WERI-Rb-1 (cell line): ENCODE data around the gene BRF1.

Experiments
- DNase-seq: peaks from one replicate; pipeline ENCODE4 v3.0.0-alpha.2; 2020
- H3K27ac ChIP-seq: fragments of 250-450 bp; sonication (Bioruptor Pico); 2 replicates; pipeline ENCODE4 v1.5.1; 2020; ENCODE audit warnings: mild to moderate bottlenecking, moderate library complexity
- H3K27me3 ChIP-seq: fragments of 250-450 bp; sonication (Bioruptor Pico); 2 replicates; pipeline ENCODE4 v1.5.1; 2021; ENCODE audit warnings: mild to moderate bottlenecking, low read depth, moderate library complexity; ENCODE audit not compliant: insufficient read depth, severe bottlenecking
- H3K36me3 ChIP-seq: fragments of 250-450 bp; sonication (Bioruptor Pico); 2 replicates; pipeline ENCODE4 v1.5.1; 2020; ENCODE audit warnings: mild to moderate bottlenecking, moderate library complexity
- H3K4me3 ChIP-seq: 2 replicates; pipeline ENCODE4 v1.5.1; 2011; ENCODE audit warnings: low read depth, mild to moderate bottlenecking, control low read depth, low read length
- H3K9me3 ChIP-seq: fragments of 250-450 bp; sonication (Bioruptor Pico); 2 replicates; pipeline ENCODE4 v1.5.1; 2021; ENCODE audit warnings: mild to moderate bottlenecking, moderate library complexity; ENCODE audit not compliant: severe bottlenecking
- TF ChIP-seq, protein P1 (sequence below): IDR thresholded peaks from 2 replicates; pipeline ENCODE4 v1.5.1; 2011; ENCODE audit warnings: low read depth, mild to moderate bottlenecking, control low read depth, inconsistent platforms, low read length

The BRF1 gene

DNA sequence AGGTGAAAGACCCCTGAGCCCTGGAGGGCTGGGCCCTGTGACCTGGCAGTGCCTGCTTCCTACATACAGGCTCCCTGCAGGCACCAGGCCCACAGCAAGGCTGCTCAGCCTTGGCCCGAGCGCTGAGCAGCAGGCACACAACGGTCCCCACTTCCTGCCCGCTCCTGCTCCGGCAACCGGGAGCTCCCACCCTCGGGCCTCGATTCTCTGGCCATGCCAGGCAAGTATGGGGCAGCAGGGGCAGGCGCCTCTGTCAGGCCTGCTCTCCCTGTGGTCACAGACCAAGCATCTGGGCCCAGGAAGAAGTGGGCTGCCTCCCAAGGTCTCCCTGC, 89.1 kb downstream of the BRF1 start:
- H3K36me3 ChIP-seq, result peaks cover 25% of the 10 kb centered on the region
- DNase-seq, result no peak
- TF ChIP-seq, protein P1, sequence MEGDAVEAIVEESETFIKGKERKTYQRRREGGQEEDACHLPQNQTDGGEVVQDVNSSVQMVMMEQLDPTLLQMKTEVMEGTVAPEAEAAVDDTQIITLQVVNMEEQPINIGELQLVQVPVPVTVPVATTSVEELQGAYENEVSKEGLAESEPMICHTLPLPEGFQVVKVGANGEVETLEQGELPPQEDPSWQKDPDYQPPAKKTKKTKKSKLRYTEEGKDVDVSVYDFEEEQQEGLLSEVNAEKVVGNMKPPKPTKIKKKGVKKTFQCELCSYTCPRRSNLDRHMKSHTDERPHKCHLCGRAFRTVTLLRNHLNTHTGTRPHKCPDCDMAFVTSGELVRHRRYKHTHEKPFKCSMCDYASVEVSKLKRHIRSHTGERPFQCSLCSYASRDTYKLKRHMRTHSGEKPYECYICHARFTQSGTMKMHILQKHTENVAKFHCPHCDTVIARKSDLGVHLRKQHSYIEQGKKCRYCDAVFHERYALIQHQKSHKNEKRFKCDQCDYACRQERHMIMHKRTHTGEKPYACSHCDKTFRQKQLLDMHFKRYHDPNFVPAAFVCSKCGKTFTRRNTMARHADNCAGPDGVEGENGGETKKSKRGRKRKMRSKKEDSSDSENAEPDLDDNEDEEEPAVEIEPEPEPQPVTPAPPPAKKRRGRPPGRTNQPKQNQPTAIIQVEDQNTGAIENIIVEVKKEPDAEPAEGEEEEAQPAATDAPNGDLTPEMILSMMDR, result no peak
- H3K27me3 ChIP-seq, result no peaks in the 10 kb centered on the region
- no peak overlapping the region for H3K4me3 ChIP-seq
- H3K9me3 ChIP-seq, result no peaks in the 10 kb centered on the region
- H3K27ac ChIP-seq, result no peak overlapping the region

DNA sequence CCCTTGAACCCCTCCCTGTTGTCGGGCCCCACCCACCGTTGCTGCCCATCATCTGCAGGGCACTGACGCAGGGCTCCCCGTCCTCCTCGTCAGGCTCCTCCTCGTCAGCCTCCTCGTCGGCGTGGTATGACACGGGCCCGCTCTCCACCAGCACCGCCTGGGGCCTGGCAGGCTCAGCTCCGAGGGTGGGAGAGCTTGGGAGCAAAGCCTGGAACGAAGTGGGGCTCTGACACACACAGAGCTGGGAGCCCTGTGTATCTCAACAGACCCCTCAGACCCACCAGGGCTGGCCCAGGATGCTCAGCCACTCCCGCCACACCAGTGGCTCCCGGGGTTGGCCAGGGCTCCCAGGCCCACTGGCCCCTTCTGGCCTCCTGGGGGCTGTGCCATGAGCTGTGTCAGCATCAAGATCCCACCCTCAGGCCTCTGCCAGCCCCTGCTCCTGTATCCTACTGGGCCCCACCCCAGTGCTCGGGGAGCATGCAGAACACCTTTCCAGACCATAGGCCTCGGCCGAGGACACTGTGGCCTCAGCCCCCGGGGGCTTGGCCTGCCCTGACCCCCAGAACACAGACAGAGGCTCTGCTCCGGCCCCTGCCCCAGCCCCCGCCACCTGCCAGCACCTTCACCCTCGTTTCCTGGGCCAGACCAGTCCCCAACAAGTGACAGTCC, 89.6 kb downstream of the BRF1 start:
- Histone ChIP-seq H3K36me3 (peaks cover 25% of the 10 kb centered on the region), H3K27ac (no peak overlapping the region)

DNA sequence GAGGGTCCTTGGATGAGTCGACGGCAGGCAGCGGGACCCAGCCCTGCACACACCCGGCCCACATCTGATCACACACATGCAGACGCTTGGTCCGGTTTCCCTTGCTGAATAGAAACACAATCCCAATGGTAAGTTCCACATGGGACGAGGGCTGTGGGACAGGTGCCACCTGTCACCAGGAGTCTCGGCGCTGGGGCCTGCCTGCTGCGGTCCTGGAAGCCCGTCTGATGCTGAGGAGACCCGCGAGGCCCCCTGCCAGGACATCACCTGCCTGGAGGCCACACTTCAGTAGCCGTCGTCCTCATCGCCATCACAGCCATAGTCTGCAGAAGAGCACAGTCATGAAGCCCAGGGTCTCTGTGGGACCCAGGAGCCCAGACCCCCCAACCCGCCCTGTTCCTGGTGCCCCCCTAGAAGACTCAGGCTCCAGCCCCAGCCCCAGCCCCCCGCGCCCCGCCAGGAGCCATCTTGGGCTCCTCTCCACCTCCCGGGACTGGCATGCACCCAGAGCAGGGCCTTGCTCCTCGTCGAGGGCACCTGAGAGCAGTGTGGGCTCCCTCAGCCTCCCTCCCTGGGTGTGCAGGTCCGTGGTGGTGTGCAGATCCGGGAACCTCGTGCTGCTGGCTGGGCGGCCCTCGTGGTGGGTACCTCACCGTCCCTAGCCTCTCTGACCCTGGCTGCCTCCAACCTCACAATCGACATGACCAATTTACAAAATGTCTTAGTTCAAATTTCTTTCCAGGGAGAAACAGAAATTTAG, 90.4 kb downstream of the BRF1 start:
- peaks cover 25% of the 10 kb centered on the region for H3K36me3 ChIP-seq
- no peaks in the 10 kb centered on the region for H3K9me3 ChIP-seq
- DNase-seq, result no peak
- H3K27me3 ChIP-seq, result no peaks in the 10 kb centered on the region
- H3K4me3 ChIP-seq, result no peak overlapping the region
- no peak overlapping the region for H3K27ac ChIP-seq
- TF ChIP-seq, protein P1, result no peak

More for the DNA sequence above, 89.6 kb downstream of the BRF1 start:
- TF ChIP-seq, protein P1, result no peak
- no peak overlapping the region for H3K4me3 ChIP-seq
- DNase-seq, result no peak
- no peaks in the 10 kb centered on the region for H3K9me3 ChIP-seq
- no peaks in the 10 kb centered on the region for H3K27me3 ChIP-seq

DNA sequence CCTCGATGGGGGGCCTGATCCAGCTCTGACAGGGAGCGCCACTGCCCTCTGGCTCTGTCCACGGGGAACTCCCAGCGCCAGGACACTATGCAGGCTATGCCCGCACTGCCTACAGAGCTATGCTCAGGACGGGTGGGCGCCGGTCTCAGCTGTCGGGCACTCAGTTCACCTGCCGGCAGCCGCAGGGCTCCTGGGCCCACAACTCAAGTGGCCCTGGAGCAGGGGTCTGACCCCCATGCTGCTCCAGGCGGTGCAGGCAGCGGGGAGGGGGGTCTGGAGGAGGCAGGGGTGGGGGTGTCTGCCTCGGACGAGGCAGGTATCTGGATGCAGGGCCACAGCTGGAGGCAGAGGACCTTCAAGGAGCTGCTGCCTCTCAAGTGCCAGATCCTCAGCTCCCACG, 91.2 kb downstream of the BRF1 start:
- TF ChIP-seq, protein P1, result no peak

DNA sequence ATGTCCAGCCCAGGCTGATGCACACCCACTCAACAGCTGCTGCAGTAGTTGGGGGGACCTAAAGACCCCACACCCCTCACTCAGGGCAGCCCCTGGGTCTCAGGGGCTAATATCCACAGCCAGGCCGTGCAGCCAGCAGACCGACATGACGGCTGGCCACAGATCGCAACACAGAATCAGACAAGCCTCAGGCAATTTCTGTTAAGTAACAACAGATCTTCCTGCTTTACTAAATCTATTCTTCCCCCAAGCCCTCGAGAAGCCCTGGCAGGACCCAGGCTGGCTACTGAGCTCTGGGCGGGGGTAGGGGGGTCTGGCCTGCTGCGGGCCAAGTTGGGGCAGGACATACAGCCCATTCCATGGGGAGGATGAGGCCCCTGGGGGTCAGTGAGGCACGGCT, 91.7 kb downstream of the BRF1 start:
- Histone ChIP-seq H3K4me3 (no peak overlapping the region), H3K27me3 (no peaks in the 10 kb centered on the region), H3K27ac (no peak overlapping the region), H3K36me3 (peaks cover 25% of the 10 kb centered on the region), H3K9me3 (no peaks in the 10 kb centered on the region)
- DNase-seq, result no peak
- TF ChIP-seq, protein P1, result no peak

More for the DNA sequence above, 91.2 kb downstream of the BRF1 start:
- peaks cover 25% of the 10 kb centered on the region for H3K36me3 ChIP-seq
- H3K9me3 ChIP-seq, result no peaks in the 10 kb centered on the region
- H3K27ac ChIP-seq, result no peak overlapping the region
- no peak overlapping the region for H3K4me3 ChIP-seq
- DNase-seq, result no peak
- no peaks in the 10 kb centered on the region for H3K27me3 ChIP-seq
